Measurements from ENCODE around the gene PARP14. TPM values are rescaled to one million over a fixed set of nuclear protein-coding genes. Genes with fewer than 3 reads are reported as not detected.

Gene PARP14
- total and polyA plus RNA-seq, 10 of the 15 experiments (the other 5 are each of a cell fraction or from before 2014, with no cell fraction given), result 21.6 to 189 (median 92.7) TPM

DNA sequence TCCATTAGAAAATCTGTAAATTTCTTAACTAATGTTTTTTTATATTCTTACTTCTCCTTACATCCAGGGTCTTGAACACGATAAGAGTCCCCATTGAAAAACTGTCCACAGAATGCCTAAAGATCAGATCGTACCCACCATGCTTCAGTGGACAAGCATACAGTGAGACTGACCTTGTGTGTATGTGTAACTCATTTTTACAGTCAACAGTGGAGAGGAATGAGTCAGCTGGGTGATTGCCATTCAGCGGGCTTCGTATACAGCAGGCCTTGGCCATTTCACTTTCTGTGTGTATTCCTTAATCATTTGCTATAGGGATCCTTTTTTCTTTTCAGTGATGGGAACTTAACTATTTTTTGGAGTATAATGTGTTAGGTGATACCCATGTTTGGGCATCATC is 10.6 kb downstream of the PARP14 start (continued):
- TF ChIP-seq MYB (IDR thresholded peaks at IDR 0.05; ENCODE audit: borderline replicate concordance, low read depth, low read length) (no peak), ZNF274 (IDR thresholded peaks at IDR 0.05; ENCODE audit: insufficient read depth, insufficient read length) (no peak), CREB1 (IDR thresholded peaks at IDR 0.05; ENCODE audit: low read depth) (no peak), EGR1 (IDR thresholded peaks at IDR 0.05; ENCODE audit: borderline replicate concordance in 1 of 2, low read depth in 2 of 2, low read length in 2 of 2) (no peak), ZZZ3 (IDR thresholded peaks at IDR 0.05; ENCODE audit: control insufficient read depth, insufficient read length, low read depth) (no peak), FOXK2 (IDR thresholded peaks at IDR 0.05) (no peak), RELA (IDR thresholded peaks at IDR 0.05; ENCODE audit: borderline replicate concordance, partially characterized antibody) (no peak), BMI1 (IDR thresholded peaks at IDR 0.05; ENCODE audit: borderline replicate concordance) (no peak), BHLHE40 (IDR thresholded peaks at IDR 0.05; ENCODE audit: borderline replicate concordance in 1 of 2, low read depth in 2 of 2, low read length in 1 of 2) (0 out of 4 replicates have a peak, but pooled peaks of 1 of the 2 experiments have one; percentile 13), LARP7 (IDR thresholded peaks at IDR 0.05) (no peak), HCFC1 (IDR thresholded peaks at IDR 0.05; ENCODE audit: low read length) (no peak), TAF1 (IDR thresholded peaks at IDR 0.05; ENCODE audit: borderline replicate concordance, low read depth, low read length) (no peak)
- TF ChIP-seq, protein P1, sequence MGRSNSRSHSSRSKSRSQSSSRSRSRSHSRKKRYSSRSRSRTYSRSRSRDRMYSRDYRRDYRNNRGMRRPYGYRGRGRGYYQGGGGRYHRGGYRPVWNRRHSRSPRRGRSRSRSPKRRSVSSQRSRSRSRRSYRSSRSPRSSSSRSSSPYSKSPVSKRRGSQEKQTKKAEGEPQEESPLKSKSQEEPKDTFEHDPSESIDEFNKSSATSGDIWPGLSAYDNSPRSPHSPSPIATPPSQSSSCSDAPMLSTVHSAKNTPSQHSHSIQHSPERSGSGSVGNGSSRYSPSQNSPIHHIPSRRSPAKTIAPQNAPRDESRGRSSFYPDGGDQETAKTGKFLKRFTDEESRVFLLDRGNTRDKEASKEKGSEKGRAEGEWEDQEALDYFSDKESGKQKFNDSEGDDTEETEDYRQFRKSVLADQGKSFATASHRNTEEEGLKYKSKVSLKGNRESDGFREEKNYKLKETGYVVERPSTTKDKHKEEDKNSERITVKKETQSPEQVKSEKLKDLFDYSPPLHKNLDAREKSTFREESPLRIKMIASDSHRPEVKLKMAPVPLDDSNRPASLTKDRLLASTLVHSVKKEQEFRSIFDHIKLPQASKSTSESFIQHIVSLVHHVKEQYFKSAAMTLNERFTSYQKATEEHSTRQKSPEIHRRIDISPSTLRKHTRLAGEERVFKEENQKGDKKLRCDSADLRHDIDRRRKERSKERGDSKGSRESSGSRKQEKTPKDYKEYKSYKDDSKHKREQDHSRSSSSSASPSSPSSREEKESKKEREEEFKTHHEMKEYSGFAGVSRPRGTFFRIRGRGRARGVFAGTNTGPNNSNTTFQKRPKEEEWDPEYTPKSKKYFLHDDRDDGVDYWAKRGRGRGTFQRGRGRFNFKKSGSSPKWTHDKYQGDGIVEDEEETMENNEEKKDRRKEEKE (IDR thresholded peaks at IDR 0.05), result no peak
- TF ChIP-seq, protein P2, sequence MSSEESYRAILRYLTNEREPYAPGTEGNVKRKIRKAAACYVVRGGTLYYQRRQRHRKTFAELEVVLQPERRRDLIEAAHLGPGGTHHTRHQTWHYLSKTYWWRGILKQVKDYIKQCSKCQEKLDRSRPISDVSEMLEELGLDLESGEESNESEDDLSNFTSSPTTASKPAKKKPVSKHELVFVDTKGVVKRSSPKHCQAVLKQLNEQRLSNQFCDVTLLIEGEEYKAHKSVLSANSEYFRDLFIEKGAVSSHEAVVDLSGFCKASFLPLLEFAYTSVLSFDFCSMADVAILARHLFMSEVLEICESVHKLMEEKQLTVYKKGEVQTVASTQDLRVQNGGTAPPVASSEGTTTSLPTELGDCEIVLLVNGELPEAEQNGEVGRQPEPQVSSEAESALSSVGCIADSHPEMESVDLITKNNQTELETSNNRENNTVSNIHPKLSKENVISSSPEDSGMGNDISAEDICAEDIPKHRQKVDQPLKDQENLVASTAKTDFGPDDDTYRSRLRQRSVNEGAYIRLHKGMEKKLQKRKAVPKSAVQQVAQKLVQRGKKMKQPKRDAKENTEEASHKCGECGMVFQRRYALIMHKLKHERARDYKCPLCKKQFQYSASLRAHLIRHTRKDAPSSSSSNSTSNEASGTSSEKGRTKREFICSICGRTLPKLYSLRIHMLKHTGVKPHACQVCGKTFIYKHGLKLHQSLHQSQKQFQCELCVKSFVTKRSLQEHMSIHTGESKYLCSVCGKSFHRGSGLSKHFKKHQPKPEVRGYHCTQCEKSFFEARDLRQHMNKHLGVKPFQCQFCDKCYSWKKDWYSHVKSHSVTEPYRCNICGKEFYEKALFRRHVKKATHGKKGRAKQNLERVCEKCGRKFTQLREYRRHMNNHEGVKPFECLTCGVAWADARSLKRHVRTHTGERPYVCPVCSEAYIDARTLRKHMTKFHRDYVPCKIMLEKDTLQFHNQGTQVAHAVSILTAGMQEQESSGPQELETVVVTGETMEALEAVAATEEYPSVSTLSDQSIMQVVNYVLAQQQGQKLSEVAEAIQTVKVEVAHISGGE (CRISPR knock-in tag; IDR thresholded peaks at IDR 0.05), result no peak
- TF ChIP-seq, protein P3, sequence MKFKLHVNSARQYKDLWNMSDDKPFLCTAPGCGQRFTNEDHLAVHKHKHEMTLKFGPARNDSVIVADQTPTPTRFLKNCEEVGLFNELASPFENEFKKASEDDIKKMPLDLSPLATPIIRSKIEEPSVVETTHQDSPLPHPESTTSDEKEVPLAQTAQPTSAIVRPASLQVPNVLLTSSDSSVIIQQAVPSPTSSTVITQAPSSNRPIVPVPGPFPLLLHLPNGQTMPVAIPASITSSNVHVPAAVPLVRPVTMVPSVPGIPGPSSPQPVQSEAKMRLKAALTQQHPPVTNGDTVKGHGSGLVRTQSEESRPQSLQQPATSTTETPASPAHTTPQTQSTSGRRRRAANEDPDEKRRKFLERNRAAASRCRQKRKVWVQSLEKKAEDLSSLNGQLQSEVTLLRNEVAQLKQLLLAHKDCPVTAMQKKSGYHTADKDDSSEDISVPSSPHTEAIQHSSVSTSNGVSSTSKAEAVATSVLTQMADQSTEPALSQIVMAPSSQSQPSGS (IDR thresholded peaks at IDR 0.05; ENCODE audit: low read length), result no peak

Data from GM12878 (cell line).